ENCODE data around the gene ZNF438. TPM values are rescaled to one million over a fixed set of nuclear protein-coding genes. Genes with fewer than 3 reads are reported as not detected.

ZNF438 gene
- total RNA-seq, 1 donor from 2014 or later, result 1.7 TPM

DNA sequence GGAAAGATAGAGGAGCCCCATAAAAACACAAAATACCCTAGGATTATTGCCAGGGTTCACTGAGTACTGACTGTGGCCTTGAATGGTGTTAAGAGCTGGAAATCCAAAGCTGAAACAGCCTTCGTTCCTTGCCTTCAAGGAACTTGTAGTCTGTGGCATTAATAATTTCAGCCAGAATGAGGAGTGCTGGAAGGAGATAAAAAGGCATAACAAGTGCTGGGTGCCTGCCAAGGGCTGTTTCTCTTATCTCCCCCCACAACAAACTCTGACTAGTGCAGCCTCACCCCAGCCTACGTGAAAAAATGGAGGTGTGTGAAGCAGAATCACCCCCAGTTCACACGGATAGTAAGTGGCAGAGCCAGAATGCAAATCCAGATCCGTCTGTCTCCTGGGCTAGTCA lies 203.0 kb downstream of the ZNF438 start:
- intact Hi-C loops (cut with DNase I), result no loop called here
- Histone ChIP-seq H3K27me3 (no peaks in the 10 kb centered on the region), H3K4me1 (peaks cover 0 to 2% of the 10 kb centered on the region in 2 donors), H3K36me3 (no peaks in the 10 kb centered on the region), H3K4me3 (no peak overlapping the region), H3K9me3 (no peaks in the 10 kb centered on the region), H3K27ac (no peak overlapping the region)
- TF ChIP-seq, protein P1, sequence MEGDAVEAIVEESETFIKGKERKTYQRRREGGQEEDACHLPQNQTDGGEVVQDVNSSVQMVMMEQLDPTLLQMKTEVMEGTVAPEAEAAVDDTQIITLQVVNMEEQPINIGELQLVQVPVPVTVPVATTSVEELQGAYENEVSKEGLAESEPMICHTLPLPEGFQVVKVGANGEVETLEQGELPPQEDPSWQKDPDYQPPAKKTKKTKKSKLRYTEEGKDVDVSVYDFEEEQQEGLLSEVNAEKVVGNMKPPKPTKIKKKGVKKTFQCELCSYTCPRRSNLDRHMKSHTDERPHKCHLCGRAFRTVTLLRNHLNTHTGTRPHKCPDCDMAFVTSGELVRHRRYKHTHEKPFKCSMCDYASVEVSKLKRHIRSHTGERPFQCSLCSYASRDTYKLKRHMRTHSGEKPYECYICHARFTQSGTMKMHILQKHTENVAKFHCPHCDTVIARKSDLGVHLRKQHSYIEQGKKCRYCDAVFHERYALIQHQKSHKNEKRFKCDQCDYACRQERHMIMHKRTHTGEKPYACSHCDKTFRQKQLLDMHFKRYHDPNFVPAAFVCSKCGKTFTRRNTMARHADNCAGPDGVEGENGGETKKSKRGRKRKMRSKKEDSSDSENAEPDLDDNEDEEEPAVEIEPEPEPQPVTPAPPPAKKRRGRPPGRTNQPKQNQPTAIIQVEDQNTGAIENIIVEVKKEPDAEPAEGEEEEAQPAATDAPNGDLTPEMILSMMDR (IDR thresholded peaks at IDR 0.05), result no peak
- DNase-seq (ENCODE audit: low spot score in 2 of 2), result no peak

DNA sequence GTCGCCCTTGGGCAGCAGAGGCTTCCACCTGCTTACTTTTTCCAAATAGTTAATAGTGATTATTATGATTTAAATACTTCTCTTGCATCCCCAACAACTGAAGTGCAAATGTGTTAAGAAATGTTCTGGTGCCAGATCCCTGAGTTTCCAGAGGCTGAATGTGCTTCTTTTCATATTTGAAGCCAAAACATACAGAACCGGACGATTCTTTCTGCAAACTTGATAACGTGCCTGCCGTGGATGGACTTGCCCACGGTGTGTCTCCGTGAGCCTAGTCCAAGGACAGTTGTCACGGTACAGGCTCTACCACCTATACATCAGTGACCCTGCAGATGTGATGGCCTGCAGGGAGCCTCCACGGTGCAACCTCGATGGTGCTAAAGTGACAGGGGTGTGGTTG lies 203.5 kb downstream of the ZNF438 start:
- Histone ChIP-seq H3K4me3 (no peak overlapping the region), H3K27me3 (no peaks in the 10 kb centered on the region), H3K36me3 (no peaks in the 10 kb centered on the region), H3K4me1 (peaks cover 0 to 2% of the 10 kb centered on the region in 2 donors), H3K27ac (no peak overlapping the region), H3K9me3 (no peaks in the 10 kb centered on the region)
- intact Hi-C loops (cut with DNase I), result no loop called here
- TF ChIP-seq, protein P1 (IDR thresholded peaks at IDR 0.05), result no peak
- DNase-seq (ENCODE audit: low spot score in 2 of 2), result no peak

DNA sequence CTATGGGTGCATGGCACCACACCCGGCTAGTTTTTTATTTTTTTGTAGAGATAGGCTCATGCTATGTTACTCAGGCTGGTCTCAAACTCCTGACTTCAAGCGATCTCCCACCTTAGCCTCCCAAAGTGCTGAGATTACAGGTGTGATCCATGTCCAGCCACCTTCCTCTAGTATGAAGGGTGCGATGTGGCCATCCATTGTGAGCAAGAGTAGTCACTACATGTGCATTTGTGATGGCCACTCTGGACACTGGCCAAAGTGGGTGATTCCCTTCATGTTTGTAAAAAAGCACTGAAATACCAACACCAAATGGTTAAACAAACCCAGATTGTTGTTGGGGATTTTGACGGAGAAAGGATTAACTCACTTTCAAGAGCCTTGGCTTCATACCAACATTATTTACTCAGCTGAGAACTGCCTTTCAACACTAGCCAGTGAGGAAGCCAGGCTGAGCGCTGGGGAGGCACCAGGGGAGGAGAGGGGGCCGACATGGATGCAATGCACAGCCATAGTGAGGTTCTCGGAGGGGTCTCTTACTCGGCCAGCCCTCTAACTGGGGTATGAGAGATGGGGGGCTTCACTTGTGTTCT lies 204.0 kb downstream of the ZNF438 start:
- intact Hi-C loops (cut with DNase I), result no loop called here
- Histone ChIP-seq H3K9me3 (no peaks in the 10 kb centered on the region), H3K4me3 (no peak overlapping the region), H3K36me3 (no peaks in the 10 kb centered on the region), H3K4me1 (peaks cover 0 to 2% of the 10 kb centered on the region in 2 donors), H3K27ac (no peak overlapping the region), H3K27me3 (no peaks in the 10 kb centered on the region)
- TF ChIP-seq, protein P1 (IDR thresholded peaks at IDR 0.05), result no peak
- DNase-seq (ENCODE audit: low spot score in 2 of 2), result no peak

DNA sequence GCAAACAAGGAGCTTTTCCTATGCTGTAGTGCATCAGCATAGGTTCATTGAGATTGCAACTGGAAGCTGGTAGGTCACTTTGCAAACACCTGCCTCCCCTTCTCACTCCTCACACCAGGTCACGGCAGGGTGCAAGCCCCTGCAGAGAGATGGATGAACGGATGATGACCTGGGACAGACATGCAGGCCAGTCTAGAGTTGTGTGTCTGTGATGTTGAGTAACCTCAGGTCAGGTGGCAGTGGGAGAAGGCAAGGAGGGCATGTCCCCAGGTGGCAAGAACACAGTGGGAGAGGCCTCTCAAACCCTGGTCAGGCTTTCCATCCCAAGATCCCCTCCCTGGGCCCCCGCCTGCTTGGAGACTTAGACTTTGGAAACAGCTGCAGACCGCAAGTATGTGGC lies 205.0 kb downstream of the ZNF438 start:
- no peak overlapping the region for H3K4me3 ChIP-seq
- TF ChIP-seq, protein P1 (IDR thresholded peaks at IDR 0.05), result no peak
- no peaks in the 10 kb centered on the region for H3K27me3 ChIP-seq
- H3K27ac ChIP-seq, result no peak overlapping the region
- H3K4me1 ChIP-seq, result peaks cover 0 to 2% of the 10 kb centered on the region in 2 donors
- no peaks in the 10 kb centered on the region for H3K9me3 ChIP-seq
- DNase-seq (ENCODE audit: low spot score in 2 of 2), result no peak
- intact Hi-C loops (cut with DNase I), result no loop called here
- H3K36me3 ChIP-seq, result no peaks in the 10 kb centered on the region

DNA sequence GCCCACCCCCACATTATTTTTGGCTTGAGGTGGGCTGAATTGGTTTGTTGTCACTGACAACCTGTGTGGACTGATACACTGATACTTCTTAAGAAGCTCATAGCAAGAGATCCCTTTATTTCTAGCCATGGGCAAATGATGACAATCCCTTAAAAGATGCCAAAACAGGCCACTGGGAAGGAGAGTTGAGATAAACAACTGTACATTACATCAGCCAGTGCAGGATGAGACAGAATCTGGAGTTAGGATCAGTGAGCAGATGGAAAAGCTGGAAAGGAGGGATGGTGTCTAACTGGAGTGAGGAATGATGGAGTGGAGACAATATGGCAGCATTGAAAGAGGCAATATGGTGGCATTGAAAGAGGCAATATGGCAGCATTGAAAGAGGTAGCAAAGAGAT lies 206.2 kb downstream of the ZNF438 start:
- Histone ChIP-seq H3K4me1 (peaks cover 0 to 12% of the 10 kb centered on the region in 2 donors), H3K27me3 (no peaks in the 10 kb centered on the region), H3K27ac (no peak overlapping the region), H3K4me3 (no peak overlapping the region), H3K36me3 (no peaks in the 10 kb centered on the region), H3K9me3 (no peaks in the 10 kb centered on the region)
- no peak for DNase-seq (ENCODE audit: low spot score in 2 of 2)
- TF ChIP-seq, protein P1 (IDR thresholded peaks at IDR 0.05), result no peak
- intact Hi-C loops (cut with DNase I), result no loop called here

DNA sequence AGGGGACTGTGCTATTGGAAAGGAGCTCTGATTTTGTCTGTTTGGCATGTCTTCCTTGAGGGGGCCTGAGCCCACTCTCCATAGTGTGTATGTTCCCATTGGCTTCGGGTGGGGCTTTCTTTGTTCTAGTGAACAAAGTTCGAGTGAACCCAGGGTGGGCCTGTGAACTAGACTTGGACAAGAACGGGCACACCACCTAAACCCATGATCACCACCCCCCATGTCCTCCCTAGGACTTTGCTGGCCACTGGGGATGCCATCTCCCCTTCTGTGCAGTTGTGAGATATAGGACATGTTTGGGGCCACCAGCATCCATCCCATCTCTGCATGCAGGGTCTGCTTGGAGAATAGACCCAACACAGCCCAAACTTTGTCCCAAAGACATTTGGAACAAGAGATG lies 206.6 kb downstream of the ZNF438 start:
- Histone ChIP-seq H3K4me3 (no peak overlapping the region), H3K9me3 (no peaks in the 10 kb centered on the region), H3K27me3 (no peaks in the 10 kb centered on the region), H3K36me3 (no peaks in the 10 kb centered on the region), H3K4me1 (peaks cover 0 to 12% of the 10 kb centered on the region in 2 donors), H3K27ac (no peak overlapping the region)
- intact Hi-C loops (cut with DNase I), result no loop called here
- TF ChIP-seq, protein P1 (IDR thresholded peaks at IDR 0.05), result no peak
- DNase-seq (ENCODE audit: low spot score in 2 of 2), result no peak

All from ascending aorta (tissue), 2 donors.